SKM-1 (cell line): ENCODE results near the gene KASH5.
A peak's percentile ranks its signal among the peaks of the same experiment; 100 is the strongest.

ENCODE experiments used
- DNase-seq: peaks from one replicate; lab custom pipeline; 2025; ENCODE audit not compliant: unreplicated experiment; lab: John Stamatoyannopoulos, UW

Gene KASH5

GRCh38 chr19:49393881-49394280, 5.8 kb downstream of the KASH5 start:
- no peak for DNase-seq

- no peak for DNase-seq
Observed at GRCh38 chr19:49395581-49396407, 7.7 kb downstream of the KASH5 start.

- DNase-seq = no peak
Observed at GRCh38 chr19:49396738-49397505, 8.9 kb downstream of the KASH5 start.

- DNase-seq = no peak
Observed at GRCh38 chr19:49398001-49398615, 10.1 kb downstream of the KASH5 start.

GRCh38 chr19:49398931-49399330, 10.9 kb downstream of the KASH5 start:
- DNase-seq = no peak

- no peak for DNase-seq
Observed at GRCh38 chr19:49400029-49400428, 12.0 kb downstream of the KASH5 start.

- DNase-seq = no peak
Observed at GRCh38 chr19:49403404-49404187, 15.5 kb downstream of the KASH5 start.

GRCh38 chr19:49407079-49407478, 19.0 kb downstream of the KASH5 start:
- DNase-seq = no peak

- no peak for DNase-seq
Observed at GRCh38 chr19:49407482-49408015, 19.5 kb downstream of the KASH5 start.

- DNase-seq = no peak
Observed at GRCh38 chr19:49408816-49409440, 20.9 kb downstream of the KASH5 start.

GRCh38 chr19:49409441-49410029, 21.5 kb downstream of the KASH5 start:
- DNase-seq = peak; percentile 20

- no peak for DNase-seq
Observed at GRCh38 chr19:49411681-49412326, 23.8 kb downstream of the KASH5 start.

GRCh38 chr19:49413348-49413747, 25.3 kb downstream of the KASH5 start:
- no peak for DNase-seq

GRCh38 chr19:49414256-49414655, 26.2 kb downstream of the KASH5 start:
- DNase-seq = no peak

GRCh38 chr19:49415102-49415809, 27.2 kb downstream of the KASH5 start:
- no peak for DNase-seq

- DNase-seq = no peak
Observed at GRCh38 chr19:49415810-49416200, 27.8 kb downstream of the KASH5 start.

GRCh38 chr19:49417088-49417487, 29.0 kb downstream of the KASH5 start:
- no peak for DNase-seq

GRCh38 chr19:49418511-49418910, 30.5 kb downstream of the KASH5 start:
- no peak for DNase-seq

- no peak for DNase-seq
Observed at GRCh38 chr19:49419173-49419572, 31.1 kb downstream of the KASH5 start.
